Endothelial cell of umbilical vein (primary cell): ENCODE measurements around the gene STARD13. TPM values are rescaled to one million over a fixed set of nuclear protein-coding genes. Genes with fewer than 3 reads are reported as not detected.
A peak's percentile ranks its signal among the peaks of the same experiment; 100 is the strongest.

Experiments
- Bru-seq: library from RNA; stranded (reverse); fragments of 400-500 nt; gene quantifications from one replicate; lab custom pipeline; 2021; lab: Mats Ljungman, UMichigan
- BruChase-seq, 2 experiments: library from RNA; stranded (reverse); fragments of 400-500 nt; gene quantifications; one replicate each; lab custom pipeline; 2021; lab: Mats Ljungman, UMichigan
- BruUV-seq: library from RNA; stranded (reverse); fragments of 400-500 nt; replicated peaks from 2 replicates; lab custom pipeline; 2021; lab: Mats Ljungman, UMichigan
- CTCF ChIA-PET: fragments of 300-600, 350-600 bp; sonication (Branson Sonifier 250); formaldehyde crosslinking; loops from one replicate; lab custom pipeline; 2021; ENCODE audit warnings: antibody characterized with exemption, inconsistent platforms; lab: Charles Lee
- POLR2A ChIA-PET: fragments of 300-600, 350-600 bp; sonication (Branson Sonifier 250); formaldehyde crosslinking; loops from one replicate; lab custom pipeline; 2021; ENCODE audit warnings: antibody characterized with exemption, inconsistent platforms; lab: Charles Lee
- DNase-seq: peaks from one replicate; pipeline ENCODE4 v3.0.0-alpha.2; 2011; ENCODE audit warnings: low read depth, low spot score
- FAIRE-seq: peaks from 2 replicates; lab custom pipeline; 2011; peaks lifted over from hg19 to GRCh38; lab: Jason Lieb, UNC
- H2AFZ ChIP-seq: 2 replicates; pipeline ENCODE4 v1.6.0; 2012; ENCODE audit warnings: low read depth, low read length, control low read depth, inconsistent platforms
- H3K27ac ChIP-seq: 2 replicates; pipeline ENCODE4 v1.5.1; 2011; ENCODE audit warnings: low read depth, mild to moderate bottlenecking, control low read depth, low read length, moderate library complexity; ENCODE audit not compliant: insufficient read depth
- H3K27me3 ChIP-seq, 2 experiments: 2 replicates each; pipeline versions ENCODE4 v1.6.0 to v1.6.1; 2011; ENCODE audit warnings: low read length in 2 of 2, mixed read lengths in 1 of 2; ENCODE audit not compliant: control insufficient read depth in 2 of 2, insufficient read depth in 2 of 2
- H3K36me3 ChIP-seq, 2 experiments: 2 replicates in 1 of 2; 3 replicates in 1 of 2; pipeline ENCODE4 v1.5.1; 2011; ENCODE audit warnings: low read length in 2 of 2, mild to moderate bottlenecking in 1 of 2, moderate library complexity in 1 of 2; ENCODE audit not compliant: control insufficient read depth in 2 of 2, insufficient read depth in 2 of 2; ENCODE audit errors: extremely low read depth in 1 of 2
- H3K4me1 ChIP-seq: 3 replicates; pipeline ENCODE4 v1.5.1; 2011; ENCODE audit warnings: mild to moderate bottlenecking, low read length; ENCODE audit not compliant: control insufficient read depth, insufficient read depth; ENCODE audit errors: extremely low read depth
- H3K4me2 ChIP-seq: 2 replicates; pipeline ENCODE4 v1.6.1; 2011; ENCODE audit warnings: low read length, control low read depth, mixed read lengths; ENCODE audit not compliant: insufficient read depth
- H3K4me3 ChIP-seq, 3 experiments: fragments of 200-600 bp in 1 of 3; sonication (generic), shearing (Covaris generic) in 1 of 3; replicated peaks in 1 of 3; 2 replicates each; pipeline ENCODE4 v1.5.1; 2011 to 2016; ENCODE audit warnings: control low read depth in 3 of 3, low read length in 3 of 3, mild to moderate bottlenecking in 2 of 3, inconsistent platforms in 1 of 3, low read depth in 1 of 3, moderate library complexity in 1 of 3; ENCODE audit not compliant: insufficient read depth in 1 of 3
- H3K79me2 ChIP-seq: 2 replicates; pipeline ENCODE4 v1.6.0; 2012; ENCODE audit warnings: low read length, inconsistent platforms; ENCODE audit not compliant: control insufficient read depth, insufficient read depth
- H3K9ac ChIP-seq: replicated peaks from 2 replicates; pipeline ENCODE3; 2011; ENCODE audit warnings: low read length, control low read depth; ENCODE audit not compliant: insufficient read depth; ENCODE audit errors: extremely low read depth
- H3K9me1 ChIP-seq: replicated peaks from 3 replicates; pipeline ENCODE4 v1.6.0; 2011; ENCODE audit warnings: mild to moderate bottlenecking, low read length; ENCODE audit not compliant: control insufficient read depth, insufficient read depth; ENCODE audit errors: extremely low read depth
- H3K9me3 ChIP-seq: replicated peaks from 2 replicates; pipeline ENCODE4 v1.5.1; 2012; ENCODE audit warnings: low read length, inconsistent platforms; ENCODE audit not compliant: control insufficient read depth, insufficient read depth
- H4K20me1 ChIP-seq: replicated peaks from 2 replicates; pipeline ENCODE3; 2011; ENCODE audit warnings: mild to moderate bottlenecking, low read length; ENCODE audit not compliant: control insufficient read depth, insufficient read depth; ENCODE audit errors: extremely low read depth
- CTCF ChIP-seq, 2 donors: IDR thresholded peaks; 1 replicate in 1 of 2; 2 replicates in 1 of 2; pipeline ENCODE4 v1.5.1; 2011; ENCODE audit warnings: low read length in 2 of 2, mild to moderate bottlenecking in 2 of 2, moderate library complexity in 2 of 2, control low read depth in 1 of 2, inconsistent platforms in 1 of 2, low read depth in 1 of 2; ENCODE audit not compliant: insufficient read depth in 1 of 2; ENCODE audit errors: extremely low read depth in 1 of 2
- EZH2 ChIP-seq: IDR thresholded peaks from 2 replicates; pipeline ENCODE4 v1.6.1; 2012; ENCODE audit warnings: borderline replicate concordance, low read depth, mild to moderate bottlenecking, moderate library complexity, low read length, inconsistent platforms; ENCODE audit not compliant: severe bottlenecking
- FOS ChIP-seq: IDR thresholded peaks from 2 replicates; pipeline ENCODE4 v1.6.1; 2011; ENCODE audit warnings: mild to moderate bottlenecking, low read length, moderate library complexity, borderline replicate concordance; ENCODE audit not compliant: insufficient read depth
- GATA2 ChIP-seq: IDR thresholded peaks from 2 replicates; pipeline ENCODE4 v1.7.0; 2011; ENCODE audit warnings: low read depth, mild to moderate bottlenecking, moderate library complexity, mixed read lengths, low read length; ENCODE audit not compliant: insufficient read length, insufficient read depth
- JUN ChIP-seq: IDR thresholded peaks from 2 replicates; pipeline ENCODE4 v1.6.1; 2011; ENCODE audit warnings: borderline replicate concordance, low read depth; ENCODE audit not compliant: insufficient read length, insufficient read depth
- MAX ChIP-seq: IDR thresholded peaks from 2 replicates; pipeline ENCODE4 v1.6.1; 2011; ENCODE audit not compliant: insufficient read depth, insufficient read length
- MYC ChIP-seq: IDR thresholded peaks from one replicate; pipeline ENCODE4 v1.6.1; 2011; ENCODE audit warnings: mild to moderate bottlenecking, low read depth, low read length
- POLR2A ChIP-seq: IDR thresholded peaks from 2 replicates; pipeline ENCODE4 v1.6.1; 2012; ENCODE audit warnings: low read depth, mild to moderate bottlenecking, control low read depth, low read length
- POLR2AphosphoS5 ChIP-seq: IDR thresholded peaks from 2 replicates; pipeline ENCODE4 v1.6.1; 2012; ENCODE audit warnings: low read depth, mild to moderate bottlenecking, control low read depth, low read length, moderate library complexity; ENCODE audit not compliant: insufficient read depth
- dilution Hi-C: fragments of 300-500 bp; cut with MboI; formaldehyde crosslinking; loops from one replicate; pipeline ENCODE4 v1.15.0; 2019; ENCODE audit warnings: low sequenced_read_pairs; ENCODE audit not compliant: extremely low pct_ligation_motif_present
- intact Hi-C: fragments of 100-400 bp; cut with micrococcal nuclease; formaldehyde crosslinking; loops from one replicate; pipeline ENCODE4 v1.10.0; 2022
- long read RNA-seq: library from polyadenylated mRNA; stranded (forward); transcript quantifications from one replicate; pipeline ENCODE4 v2.0.0, GENCODE V29; 2021
- polyA minus RNA-seq, 3 experiments: library from RNA; depleted of rRNA, polyadenylated mRNA; stranded (reverse); fragments of >200 nt; gene quantifications; 1 replicate in 1 of 3; 2 replicates in 2 of 3; pipeline ENCODE4 v1.2.3, GENCODE V29; 2011
- polyA plus RNA-seq, 4 experiments: library from polyadenylated mRNA; depleted of rRNA in 3 of 4; stranded (reverse) in 3 of 4; unstranded in 1 of 4; fragments of >200 nt; gene quantifications; 2 replicates each; pipeline versions ENCODE4 v1.2.1 to v1.2.3, GENCODE V29; 2011 to 2012; ENCODE audit warnings: missing spikeins in 1 of 4
- total RNA-seq: library from RNA; stranded (reverse); gene quantifications from 2 replicates; pipeline ENCODE4 v1.2.3, GENCODE V29; 2021

Gene STARD13
- total RNA-seq = 41.1 and 47.7 TPM in 2 replicates
- 8.0 and 11.0 TPM in 2 replicates for polyA plus RNA-seq
- polyA plus RNA-seq (2011; cell fraction: cytosol; rRNA removed) = 13.2 and 15.3 TPM in 2 replicates
- 59.5 and 61.4 TPM in 2 replicates for polyA plus RNA-seq (2011; cell fraction: nucleus; rRNA removed)
- 22.6 and 22.8 TPM in 2 replicates for polyA plus RNA-seq (2012)
- 107 and 123 TPM in 2 replicates for polyA minus RNA-seq
- polyA minus RNA-seq (2011; cell fraction: cytosol; rRNA and poly(A)+ RNA removed) = 2.3 TPM
- polyA minus RNA-seq (2011; cell fraction: nucleus; rRNA and poly(A)+ RNA removed) = 324 and 411 TPM in 2 replicates
- Bru-seq, nascent RNA = percentile 94 among the genes with signal in this experiment
- BruChase-seq, experiment 1, labeled RNA remaining after a 6-hour chase = percentile 67 among the genes with signal in this experiment
- percentile 70 among the genes with signal in this experiment for BruChase-seq, experiment 2, labeled RNA remaining after a 2-hour chase
- long read RNA-seq, full-length matches to known transcripts = 4 of 20 reads
- long read RNA-seq, partial matches to known transcripts = 5 of 20 reads
- long read RNA-seq, other reads (novel, unspliced or antisense) = 11 of 20 reads

- FAIRE-seq (peak; percentile 93), DNase-seq (peak; percentile 98)
- Histone ChIP-seq H3K27me3 (no peaks in the 10 kb centered on the region), H3K79me2 (peaks cover 42% of the 10 kb centered on the region), H3K9ac (peak within 1 kb of the TSS; percentile 100), H4K20me1 (no peaks in the 10 kb centered on the region), H3K4me2 (peak within 1 kb of the TSS; percentile 81), H3K36me3 (peaks cover 0 to 5% of the 10 kb centered on the region in 2 experiments), H3K4me3 (peak within 1 kb of the TSS; percentile 79 to 98 (median 88)), H3K4me1 (peaks cover 30% of the 10 kb centered on the region), H3K9me3 (no peaks in the 10 kb centered on the region), H3K9me1 (no peaks in the 10 kb centered on the region), H2AFZ (peak within 1 kb of the TSS; percentile 41), H3K27ac (peak within 1 kb of the TSS; percentile 99)
- intact Hi-C loops = loop anchor here (1.0 to 10.0 kb wide), 9 partner anchors 57 to 869 kb away; partner anchors contain the start of gene PDS5B
- dilution Hi-C loops = no loop called here
- POLR2A ChIA-PET = interaction anchor here (0.9 to 1.9 kb wide), 5 partner anchors 9 to 257 kb away, joined by 3 to 9 read pairs (median 4); no protein-coding TSS in a partner anchor
- CTCF ChIA-PET = interaction anchor here (0.8 to 4.8 kb wide), 12 partner anchors 13 to 258 kb away, joined by 3 to 38 read pairs (median 6); no protein-coding TSS in a partner anchor
- no TSS peak for BruUV-seq
- TF ChIP-seq EZH2 (no peak), CTCF (IDR thresholded peaks at IDR 0.05; ENCODE audit: extremely low read depth in 1 of 2, insufficient read depth in 1 of 2, low read depth in 1 of 2, low read length in 2 of 2) (peak; percentile 29 to 49), FOS (peak; percentile 31), JUN (no peak), GATA2 (no peak), POLR2A (peak; percentile 85), MAX (peak; percentile 98), POLR2AphosphoS5 (peak; percentile 81), MYC (no peak)
Observed at GRCh38 chr13:33285420-33286124, at the start of gene STARD13. Gene STARD13 (minus strand): TSS chr13:33285755. CDS start chr13:33285638, 117 bp downstream.
